Liver (tissue), 3 donors: ENCODE results near the gene CTAGE1.

Experiments used
- ATF3 ChIP-seq: IDR thresholded peaks from 2 replicates; pipeline ENCODE4 v1.6.1; 2016; ENCODE audit warnings: antibody characterized with exemption
- EGR1 ChIP-seq, 2 donors: IDR thresholded peaks; 2 replicates each; pipeline ENCODE4 v1.6.1; 2016 to 2018; ENCODE audit warnings: antibody characterized with exemption in 2 of 2, low read depth in 2 of 2
- GABPA ChIP-seq, 2 donors: IDR thresholded peaks in 1 of 2; conservative IDR thresholded peaks in 1 of 2; 2 replicates each; pipeline ENCODE4 v1.6.1; 2016; ENCODE audit warnings: antibody characterized with exemption in 2 of 2, mild to moderate bottlenecking in 1 of 2, moderate library complexity in 1 of 2
- HNF4A ChIP-seq, 2 donors: conservative IDR thresholded peaks; 2 replicates each; pipeline ENCODE4 v1.6.1; 2016; ENCODE audit warnings: antibody characterized with exemption in 2 of 2, mild to moderate bottlenecking in 2 of 2
- HNF4G ChIP-seq: IDR thresholded peaks from 2 replicates; pipeline ENCODE4 v1.6.1; 2016; ENCODE audit warnings: antibody characterized with exemption
- RAD21 ChIP-seq, 2 donors: IDR thresholded peaks; 2 replicates each; pipeline ENCODE4 v1.6.1; 2016; ENCODE audit warnings: antibody characterized with exemption in 2 of 2, mild to moderate bottlenecking in 2 of 2
- SP1 ChIP-seq: IDR thresholded peaks from 2 replicates; pipeline ENCODE4 v1.6.1; 2018; ENCODE audit warnings: antibody characterized with exemption, mild to moderate bottlenecking
- YY1 ChIP-seq: IDR thresholded peaks from 2 replicates; pipeline ENCODE4 v1.6.1; 2016; ENCODE audit warnings: antibody characterized with exemption, mild to moderate bottlenecking
- ZBTB33 ChIP-seq: IDR thresholded peaks from 2 replicates; pipeline ENCODE4 v1.6.1; 2016; ENCODE audit warnings: antibody characterized with exemption
- TF ChIP-seq, protein P1 (sequence below): fragments of 150-350 bp; IDR thresholded peaks from 2 replicates; pipeline ENCODE4 v1.5.1; 2017; ENCODE audit warnings: improper control_type of control experiment, low read depth, low read length; ENCODE audit not compliant: missing input control
- TF ChIP-seq, protein P2 (sequence below): IDR thresholded peaks from 2 replicates; pipeline ENCODE4 v1.6.1; 2016; ENCODE audit warnings: antibody characterized with exemption, mild to moderate bottlenecking
- TF ChIP-seq, protein P3 (sequence below): IDR thresholded peaks from 2 replicates; pipeline ENCODE4 v1.6.1; 2016; ENCODE audit warnings: antibody characterized with exemption
- donor health status: healthy.
- donor health status: healthy.

DNA sequence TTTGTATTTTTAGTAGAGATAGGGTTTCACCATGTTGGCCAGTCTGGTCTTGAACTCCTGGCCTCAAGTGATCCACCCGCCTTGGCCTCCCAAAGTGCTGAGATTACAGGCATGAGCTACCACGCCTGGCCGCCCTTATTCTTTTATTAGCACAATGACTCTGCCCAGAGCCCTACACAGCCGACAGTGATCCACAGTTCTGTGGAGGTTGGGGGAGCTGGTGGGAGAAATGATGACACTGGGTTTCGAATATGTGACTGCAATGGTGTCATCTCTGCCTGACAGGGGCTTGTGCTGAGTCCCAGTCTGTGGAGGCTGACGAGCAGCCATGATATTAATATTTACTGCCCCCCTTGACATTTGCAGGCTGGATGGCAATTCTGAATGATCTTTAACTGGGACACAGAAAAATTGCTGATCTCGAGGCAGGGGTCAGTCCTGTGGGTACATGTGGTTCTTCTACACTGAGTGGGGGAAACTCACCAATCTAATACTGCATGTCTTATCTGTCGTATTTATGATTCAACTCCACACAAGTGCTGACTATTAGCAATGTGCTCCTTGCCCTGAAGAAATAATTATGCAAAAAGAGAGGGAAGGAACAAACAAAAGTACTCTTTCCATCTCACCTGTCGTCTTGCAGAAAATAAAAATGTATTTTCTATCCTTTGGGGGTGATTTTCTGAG is 6.3 kb upstream of the CTAGE1 start:
- TF ChIP-seq, protein P1, sequence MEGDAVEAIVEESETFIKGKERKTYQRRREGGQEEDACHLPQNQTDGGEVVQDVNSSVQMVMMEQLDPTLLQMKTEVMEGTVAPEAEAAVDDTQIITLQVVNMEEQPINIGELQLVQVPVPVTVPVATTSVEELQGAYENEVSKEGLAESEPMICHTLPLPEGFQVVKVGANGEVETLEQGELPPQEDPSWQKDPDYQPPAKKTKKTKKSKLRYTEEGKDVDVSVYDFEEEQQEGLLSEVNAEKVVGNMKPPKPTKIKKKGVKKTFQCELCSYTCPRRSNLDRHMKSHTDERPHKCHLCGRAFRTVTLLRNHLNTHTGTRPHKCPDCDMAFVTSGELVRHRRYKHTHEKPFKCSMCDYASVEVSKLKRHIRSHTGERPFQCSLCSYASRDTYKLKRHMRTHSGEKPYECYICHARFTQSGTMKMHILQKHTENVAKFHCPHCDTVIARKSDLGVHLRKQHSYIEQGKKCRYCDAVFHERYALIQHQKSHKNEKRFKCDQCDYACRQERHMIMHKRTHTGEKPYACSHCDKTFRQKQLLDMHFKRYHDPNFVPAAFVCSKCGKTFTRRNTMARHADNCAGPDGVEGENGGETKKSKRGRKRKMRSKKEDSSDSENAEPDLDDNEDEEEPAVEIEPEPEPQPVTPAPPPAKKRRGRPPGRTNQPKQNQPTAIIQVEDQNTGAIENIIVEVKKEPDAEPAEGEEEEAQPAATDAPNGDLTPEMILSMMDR = no peak
- TF ChIP-seq, protein P2, sequence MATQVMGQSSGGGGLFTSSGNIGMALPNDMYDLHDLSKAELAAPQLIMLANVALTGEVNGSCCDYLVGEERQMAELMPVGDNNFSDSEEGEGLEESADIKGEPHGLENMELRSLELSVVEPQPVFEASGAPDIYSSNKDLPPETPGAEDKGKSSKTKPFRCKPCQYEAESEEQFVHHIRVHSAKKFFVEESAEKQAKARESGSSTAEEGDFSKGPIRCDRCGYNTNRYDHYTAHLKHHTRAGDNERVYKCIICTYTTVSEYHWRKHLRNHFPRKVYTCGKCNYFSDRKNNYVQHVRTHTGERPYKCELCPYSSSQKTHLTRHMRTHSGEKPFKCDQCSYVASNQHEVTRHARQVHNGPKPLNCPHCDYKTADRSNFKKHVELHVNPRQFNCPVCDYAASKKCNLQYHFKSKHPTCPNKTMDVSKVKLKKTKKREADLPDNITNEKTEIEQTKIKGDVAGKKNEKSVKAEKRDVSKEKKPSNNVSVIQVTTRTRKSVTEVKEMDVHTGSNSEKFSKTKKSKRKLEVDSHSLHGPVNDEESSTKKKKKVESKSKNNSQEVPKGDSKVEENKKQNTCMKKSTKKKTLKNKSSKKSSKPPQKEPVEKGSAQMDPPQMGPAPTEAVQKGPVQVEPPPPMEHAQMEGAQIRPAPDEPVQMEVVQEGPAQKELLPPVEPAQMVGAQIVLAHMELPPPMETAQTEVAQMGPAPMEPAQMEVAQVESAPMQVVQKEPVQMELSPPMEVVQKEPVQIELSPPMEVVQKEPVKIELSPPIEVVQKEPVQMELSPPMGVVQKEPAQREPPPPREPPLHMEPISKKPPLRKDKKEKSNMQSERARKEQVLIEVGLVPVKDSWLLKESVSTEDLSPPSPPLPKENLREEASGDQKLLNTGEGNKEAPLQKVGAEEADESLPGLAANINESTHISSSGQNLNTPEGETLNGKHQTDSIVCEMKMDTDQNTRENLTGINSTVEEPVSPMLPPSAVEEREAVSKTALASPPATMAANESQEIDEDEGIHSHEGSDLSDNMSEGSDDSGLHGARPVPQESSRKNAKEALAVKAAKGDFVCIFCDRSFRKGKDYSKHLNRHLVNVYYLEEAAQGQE = no peak
- TF ChIP-seq HNF4A (conservative IDR thresholded peaks at IDR 0.05) (no peak), YY1 (no peak), ATF3 (no peak), ZBTB33 (no peak), EGR1 (IDR thresholded peaks at IDR 0.05; ENCODE audit: low read depth in 2 of 2) (no peak), GABPA (IDR thresholded peaks at IDR 0.05 in 1 of 2, conservative IDR thresholded peaks at IDR 0.05 in 1 of 2) (no peak), RAD21 (IDR thresholded peaks at IDR 0.05) (no peak), HNF4G (no peak), SP1 (no peak)
- TF ChIP-seq, protein P3, sequence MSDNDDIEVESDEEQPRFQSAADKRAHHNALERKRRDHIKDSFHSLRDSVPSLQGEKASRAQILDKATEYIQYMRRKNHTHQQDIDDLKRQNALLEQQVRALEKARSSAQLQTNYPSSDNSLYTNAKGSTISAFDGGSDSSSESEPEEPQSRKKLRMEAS = no peak
